EL (cell line): ENCODE data around the gene CD47.

Experiments
- DNase-seq: peaks from one replicate; pipeline ENCODE4 v3.0.0-alpha.2; 2016

Gene CD47

GRCh38 chr3:108046247-108046646 is 44.6 kb downstream of the CD47 start:
- no peak for DNase-seq

- DNase-seq: no peak
These were observed 46.1 kb downstream of the CD47 start for GRCh38 chr3:108044699-108045098.

GRCh38 chr3:108042300-108042699 is 48.5 kb downstream of the CD47 start:
- DNase-seq: no peak

- no peak for DNase-seq
These were observed 49.6 kb downstream of the CD47 start for GRCh38 chr3:108041253-108041652.

GRCh38 chr3:108037770-108038169 is 53.1 kb downstream of the CD47 start:
- no peak for DNase-seq

GRCh38 chr3:108036984-108037741 is 53.7 kb downstream of the CD47 start:
- peak; percentile 59 for DNase-seq

GRCh38 chr3:108036401-108036800 is 54.4 kb downstream of the CD47 start:
- DNase-seq: no peak

- peak; percentile 31 for DNase-seq
These were observed 55.1 kb downstream of the CD47 start for GRCh38 chr3:108035751-108036150.

- DNase-seq: peak; percentile 13
These were observed 58.9 kb downstream of the CD47 start for GRCh38 chr3:108031895-108032294.

GRCh38 chr3:108030960-108031359 is 59.9 kb downstream of the CD47 start:
- DNase-seq: no peak

GRCh38 chr3:108029466-108029865 is 61.4 kb downstream of the CD47 start:
- no peak for DNase-seq

GRCh38 chr3:108028896-108029295 is 61.9 kb downstream of the CD47 start:
- DNase-seq: no peak

- DNase-seq: no peak
These were observed 65.7 kb downstream of the CD47 start for GRCh38 chr3:108025177-108025576.

- no peak for DNase-seq
These were observed 66.5 kb downstream of the CD47 start for GRCh38 chr3:108024146-108024850.

- no peak for DNase-seq
These were observed 68.3 kb downstream of the CD47 start for GRCh38 chr3:108022256-108023150.

GRCh38 chr3:108021533-108021932 is 69.3 kb downstream of the CD47 start:
- DNase-seq: no peak

GRCh38 chr3:108021131-108021530 is 69.7 kb downstream of the CD47 start:
- DNase-seq: no peak

GRCh38 chr3:108018552-108018951 is 72.3 kb downstream of the CD47 start:
- no peak for DNase-seq

GRCh38 chr3:108017587-108017986 is 73.2 kb downstream of the CD47 start:
- no peak for DNase-seq

GRCh38 chr3:108014943-108015342 is 75.9 kb downstream of the CD47 start:
- DNase-seq: no peak

- DNase-seq: no peak
These were observed 77.4 kb downstream of the CD47 start for GRCh38 chr3:108013141-108014055.

GRCh38 chr3:108012304-108012703 is 78.5 kb downstream of the CD47 start:
- no peak for DNase-seq
